Stomach smooth muscle (tissue), 2 donors: Measurements from ENCODE around the gene SRRT.

Experiments
- H3K27ac ChIP-seq: one replicate; pipeline ENCODE4 v1.7.0; 2013; ENCODE audit warnings: mild to moderate bottlenecking, low read length, inconsistent platforms
- H3K27me3 ChIP-seq, 2 donors: one replicate each; pipeline ENCODE4 v1.7.0; 2013; ENCODE audit warnings: low read length in 2 of 2; ENCODE audit not compliant: insufficient read depth in 2 of 2, control insufficient read depth in 1 of 2
- H3K36me3 ChIP-seq, 2 donors: one replicate each; pipeline ENCODE4 v1.7.0; 2013; ENCODE audit warnings: low read length in 2 of 2; ENCODE audit not compliant: control insufficient read depth in 2 of 2, insufficient read depth in 2 of 2
- H3K4me1 ChIP-seq: one replicate; pipeline ENCODE4 v1.7.0; 2013; ENCODE audit warnings: low read length; ENCODE audit not compliant: control insufficient read depth, insufficient read depth
- H3K4me3 ChIP-seq, 2 donors: one replicate each; pipeline ENCODE4 v1.7.0; 2013; ENCODE audit warnings: low read length in 2 of 2
- H3K9ac ChIP-seq, 2 donors: one replicate each; pipeline ENCODE4 v1.7.0; 2013; ENCODE audit warnings: low read length in 2 of 2, mild to moderate bottlenecking in 1 of 2
- H3K9me3 ChIP-seq, 2 donors: one replicate each; pipeline ENCODE4 v1.7.0; 2013; ENCODE audit warnings: low read length in 2 of 2; ENCODE audit not compliant: control insufficient read depth in 2 of 2
- donor health status: healthy.
- donor health status: Pancreatic carcinoma.

The SRRT gene

GRCh38 chr7:100882785-100883526, 8.1 kb downstream of the SRRT start:
- Histone ChIP-seq H3K9me3 (no peaks in the 10 kb centered on the region), H3K27me3 (no peaks in the 10 kb centered on the region), H3K4me1 (peaks cover 6% of the 10 kb centered on the region), H3K36me3 (peaks cover 66 to 67% of the 10 kb centered on the region in 2 donors), H3K27ac (peak overlapping the region; percentile 6), H3K4me3 (no peak overlapping the region), H3K9ac (peak overlapping the region in 1 of 2 donors; percentile 51)

DNA sequence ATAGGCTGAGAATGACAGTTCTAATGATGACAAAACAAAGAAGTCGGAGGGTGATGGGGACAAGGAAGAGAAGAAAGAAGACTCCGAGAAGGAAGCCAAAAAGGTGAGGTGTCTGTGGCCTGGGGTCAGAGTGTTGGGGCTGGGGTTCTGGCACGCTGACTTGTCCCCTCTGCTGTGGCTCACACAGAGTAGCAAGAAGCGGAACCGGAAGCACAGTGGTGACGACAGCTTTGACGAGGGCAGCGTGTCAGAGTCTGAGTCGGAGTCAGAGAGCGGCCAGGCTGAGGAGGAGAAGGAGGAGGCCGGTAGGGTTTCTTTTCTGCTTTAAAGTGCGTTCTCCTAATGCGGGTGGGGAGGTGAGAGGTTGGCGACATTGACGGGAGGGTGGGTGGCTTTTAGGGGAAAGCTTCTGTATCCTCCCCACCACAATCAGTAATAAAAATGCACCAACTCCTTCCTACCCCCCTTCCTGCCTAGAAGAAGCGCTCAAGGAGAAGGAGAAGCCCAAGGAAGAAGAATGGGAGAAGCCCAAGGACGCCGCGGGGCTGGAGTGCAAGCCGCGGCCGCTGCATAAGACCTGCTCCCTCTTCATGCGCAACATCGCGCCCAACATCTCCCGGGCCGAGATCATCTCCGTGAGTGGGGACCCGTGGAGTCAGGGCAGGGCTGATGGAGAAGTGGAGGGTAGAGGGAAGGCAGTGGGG, 10.0 kb downstream of the SRRT start:
- H3K27ac ChIP-seq: no peak overlapping the region
- no peak overlapping the region for H3K4me3 ChIP-seq
- no peaks in the 10 kb centered on the region for H3K9me3 ChIP-seq
- H3K9ac ChIP-seq: no peak overlapping the region
- H3K36me3 ChIP-seq: peaks cover 66 to 67% of the 10 kb centered on the region in 2 donors
- H3K27me3 ChIP-seq: no peaks in the 10 kb centered on the region
- H3K4me1 ChIP-seq: peaks cover 21% of the 10 kb centered on the region

DNA sequence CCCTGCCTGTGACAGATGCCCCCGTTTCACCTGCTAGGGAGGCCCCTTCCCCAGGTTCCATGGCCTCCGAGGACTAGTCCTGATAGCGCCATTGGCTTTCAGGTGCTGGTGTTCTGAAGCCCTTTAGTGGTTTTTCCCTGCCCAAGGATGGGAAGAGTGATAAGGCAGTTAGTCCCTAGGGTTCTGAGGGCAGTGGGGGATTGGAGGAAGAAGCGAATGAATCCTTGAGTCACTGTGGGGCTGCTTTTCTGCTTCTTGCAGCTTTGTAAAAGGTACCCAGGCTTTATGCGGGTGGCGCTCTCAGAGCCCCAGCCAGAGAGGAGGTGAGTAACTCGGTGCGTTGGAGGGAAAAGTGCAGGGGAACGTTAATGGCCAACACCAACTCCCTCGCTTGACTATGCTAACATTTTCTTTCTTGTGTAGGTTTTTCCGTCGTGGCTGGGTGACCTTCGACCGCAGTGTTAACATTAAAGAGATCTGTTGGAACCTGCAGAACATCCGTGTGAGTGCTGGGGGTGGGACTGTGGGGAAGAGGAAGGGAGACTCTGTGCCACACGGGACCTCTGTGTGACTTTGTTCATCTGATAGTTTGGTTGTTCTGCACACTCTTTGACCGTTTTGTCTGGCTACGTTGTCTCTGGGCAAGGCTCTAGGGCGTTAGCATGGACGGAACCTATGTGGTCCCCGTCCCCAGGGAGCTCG, 10.7 kb downstream of the SRRT start:
- Histone ChIP-seq H3K4me1 (peaks cover 25% of the 10 kb centered on the region), H3K36me3 (peaks cover 66 to 67% of the 10 kb centered on the region in 2 donors), H3K27ac (no peak overlapping the region), H3K27me3 (no peaks in the 10 kb centered on the region), H3K9ac (no peak overlapping the region), H3K4me3 (no peak overlapping the region), H3K9me3 (no peaks in the 10 kb centered on the region)

DNA sequence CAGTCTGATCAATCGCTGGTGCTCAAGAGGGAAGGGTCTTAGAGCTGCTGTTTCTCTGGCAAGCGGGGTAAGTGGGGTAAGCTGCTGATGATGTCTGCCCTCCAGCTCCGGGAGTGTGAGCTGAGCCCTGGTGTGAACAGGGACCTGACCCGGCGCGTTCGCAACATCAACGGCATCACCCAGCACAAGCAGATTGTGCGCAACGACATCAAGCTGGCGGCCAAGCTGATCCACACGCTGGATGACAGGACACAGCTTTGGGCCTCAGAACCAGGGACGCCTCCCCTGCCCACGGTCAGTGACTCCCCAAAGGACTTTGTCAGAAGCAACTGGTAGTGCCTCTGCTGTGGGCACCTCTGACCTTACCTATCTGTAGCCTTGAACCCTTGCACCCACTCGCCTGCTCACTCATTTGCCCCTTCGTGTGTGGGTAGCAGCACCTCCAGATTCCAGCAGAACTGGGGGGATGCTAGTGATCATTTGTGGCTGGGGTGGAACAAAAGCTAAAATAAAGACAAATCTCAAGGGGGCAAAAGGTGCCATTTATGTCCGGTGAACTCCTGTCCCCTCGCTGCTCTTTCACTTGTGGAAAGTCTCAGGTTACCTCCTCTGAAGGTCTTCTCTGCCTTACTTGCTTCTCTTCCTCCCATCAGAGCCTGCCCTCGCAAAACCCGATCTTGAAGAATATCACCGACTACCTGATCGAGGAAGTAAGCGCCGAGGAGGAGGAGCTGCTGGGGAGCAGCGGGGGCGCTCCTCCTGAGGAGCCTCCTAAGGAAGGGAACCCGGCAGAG, 11.4 kb downstream of the SRRT start:
- Histone ChIP-seq H3K36me3 (peaks cover 63 to 65% of the 10 kb centered on the region in 2 donors), H3K9me3 (no peaks in the 10 kb centered on the region), H3K4me3 (no peak overlapping the region), H3K27me3 (no peaks in the 10 kb centered on the region), H3K27ac (no peak overlapping the region), H3K9ac (no peak overlapping the region), H3K4me1 (peaks cover 31% of the 10 kb centered on the region)

DNA sequence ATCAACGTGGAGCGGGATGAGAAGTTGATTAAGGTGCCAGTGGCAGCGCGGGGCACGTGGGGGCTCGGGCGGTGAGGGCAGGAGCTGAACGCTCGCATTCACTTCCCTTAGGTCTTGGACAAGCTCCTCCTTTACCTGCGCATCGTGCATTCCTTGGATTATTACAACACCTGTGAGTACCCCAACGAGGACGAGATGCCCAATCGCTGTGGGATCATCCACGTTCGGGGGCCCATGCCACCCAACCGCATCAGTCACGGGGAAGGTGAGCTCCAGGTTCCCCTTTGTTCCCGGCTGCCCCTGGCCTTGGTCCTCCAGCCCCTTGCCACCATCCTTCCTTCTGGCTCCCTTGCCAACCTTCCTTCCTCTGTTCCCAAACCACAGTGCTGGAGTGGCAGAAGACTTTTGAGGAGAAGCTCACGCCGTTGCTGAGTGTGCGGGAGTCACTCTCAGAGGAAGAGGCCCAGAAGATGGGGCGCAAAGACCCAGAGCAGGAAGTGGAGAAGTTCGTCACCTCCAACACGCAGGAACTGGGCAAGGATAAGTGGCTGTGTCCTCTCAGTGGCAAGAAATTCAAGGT, 12.1 kb downstream of the SRRT start:
- Histone ChIP-seq H3K27ac (no peak overlapping the region), H3K36me3 (peaks cover 57 to 60% of the 10 kb centered on the region in 2 donors), H3K4me1 (peaks cover 31% of the 10 kb centered on the region)

DNA sequence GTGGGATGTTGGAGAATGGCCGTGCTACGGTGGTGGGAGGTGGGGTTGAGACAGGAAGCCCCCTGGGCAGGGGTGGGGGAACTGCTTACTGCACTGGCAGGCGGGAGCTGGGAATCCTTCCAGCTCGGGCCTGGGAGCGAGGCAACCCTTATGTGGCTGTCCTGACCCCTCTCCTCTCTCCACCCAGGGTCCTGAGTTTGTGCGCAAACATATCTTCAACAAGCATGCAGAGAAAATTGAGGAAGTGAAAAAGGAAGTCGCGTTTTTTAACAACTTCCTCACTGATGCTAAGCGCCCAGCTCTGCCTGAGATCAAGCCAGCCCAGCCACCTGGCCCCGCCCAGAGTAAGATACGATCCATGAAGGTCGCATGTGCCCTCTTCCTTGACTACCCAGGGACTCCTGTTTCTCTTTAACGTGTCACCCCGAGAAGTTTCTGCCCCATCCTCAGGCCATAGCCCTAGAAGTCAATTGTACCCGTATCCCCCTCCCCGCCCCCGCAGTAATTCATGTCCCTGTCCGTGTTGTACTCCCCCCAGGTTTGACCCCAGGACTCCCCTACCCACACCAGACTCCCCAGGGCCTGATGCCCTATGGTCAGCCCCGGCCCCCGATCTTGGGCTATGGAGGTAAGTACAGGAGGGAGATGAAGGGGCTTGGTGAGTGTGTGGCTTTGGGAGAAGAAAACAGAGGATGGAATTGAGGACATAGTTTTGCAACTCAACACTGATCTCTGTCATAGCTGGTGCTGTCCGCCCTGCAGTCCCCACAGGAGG, 12.8 kb downstream of the SRRT start:
- Histone ChIP-seq H3K4me3 (no peak overlapping the region), H3K27ac (no peak overlapping the region)

More for the DNA sequence above, 12.1 kb downstream of the SRRT start:
- no peaks in the 10 kb centered on the region for H3K27me3 ChIP-seq
- H3K9me3 ChIP-seq: no peaks in the 10 kb centered on the region
- H3K4me3 ChIP-seq: no peak overlapping the region
- H3K9ac ChIP-seq: no peak overlapping the region

DNA sequence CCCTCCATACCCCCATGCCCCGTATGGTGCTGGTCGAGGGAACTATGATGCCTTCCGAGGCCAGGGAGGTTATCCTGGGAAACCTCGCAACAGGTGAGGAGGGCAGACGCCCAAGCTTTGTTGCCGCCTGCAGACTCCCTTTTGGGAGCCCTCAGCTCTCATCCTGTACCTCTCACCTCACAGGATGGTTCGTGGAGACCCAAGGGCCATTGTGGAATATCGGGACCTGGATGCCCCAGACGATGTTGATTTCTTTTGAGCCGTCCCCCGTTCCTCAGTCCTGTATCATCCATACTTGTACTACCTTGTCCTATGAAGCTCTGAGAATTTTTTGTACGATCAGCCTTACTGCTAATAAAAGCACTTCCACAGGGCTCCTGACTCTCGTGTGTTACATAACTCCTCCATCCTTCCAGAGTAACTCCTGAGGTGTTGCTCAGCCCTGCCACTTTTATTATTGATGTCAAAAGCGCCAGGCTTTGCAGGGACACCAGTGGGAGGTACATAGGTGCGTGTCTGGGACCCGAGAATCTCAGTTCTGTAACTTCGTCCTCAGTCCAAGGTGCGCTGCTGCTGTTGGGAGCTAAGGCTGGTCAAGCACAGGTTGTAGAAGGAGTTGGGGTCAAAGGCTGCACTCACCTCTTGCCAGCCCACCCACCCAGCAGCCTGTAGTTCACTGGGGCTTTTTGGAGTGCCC, 13.5 kb downstream of the SRRT start:
- Histone ChIP-seq H3K4me3 (peak overlapping the region; percentile 61 to 78), H3K27ac (peak overlapping the region; percentile 76), H3K9ac (peak overlapping the region; percentile 21 to 82), H3K4me1 (peaks cover 31% of the 10 kb centered on the region), H3K27me3 (no peaks in the 10 kb centered on the region), H3K9me3 (no peaks in the 10 kb centered on the region), H3K36me3 (peaks cover 47 to 50% of the 10 kb centered on the region in 2 donors)

More for the DNA sequence above, 12.8 kb downstream of the SRRT start:
- Histone ChIP-seq H3K27me3 (no peaks in the 10 kb centered on the region), H3K36me3 (peaks cover 52 to 54% of the 10 kb centered on the region in 2 donors), H3K9ac (peak overlapping the region in 1 of 2 donors; percentile 29), H3K9me3 (no peaks in the 10 kb centered on the region), H3K4me1 (peaks cover 31% of the 10 kb centered on the region)

DNA sequence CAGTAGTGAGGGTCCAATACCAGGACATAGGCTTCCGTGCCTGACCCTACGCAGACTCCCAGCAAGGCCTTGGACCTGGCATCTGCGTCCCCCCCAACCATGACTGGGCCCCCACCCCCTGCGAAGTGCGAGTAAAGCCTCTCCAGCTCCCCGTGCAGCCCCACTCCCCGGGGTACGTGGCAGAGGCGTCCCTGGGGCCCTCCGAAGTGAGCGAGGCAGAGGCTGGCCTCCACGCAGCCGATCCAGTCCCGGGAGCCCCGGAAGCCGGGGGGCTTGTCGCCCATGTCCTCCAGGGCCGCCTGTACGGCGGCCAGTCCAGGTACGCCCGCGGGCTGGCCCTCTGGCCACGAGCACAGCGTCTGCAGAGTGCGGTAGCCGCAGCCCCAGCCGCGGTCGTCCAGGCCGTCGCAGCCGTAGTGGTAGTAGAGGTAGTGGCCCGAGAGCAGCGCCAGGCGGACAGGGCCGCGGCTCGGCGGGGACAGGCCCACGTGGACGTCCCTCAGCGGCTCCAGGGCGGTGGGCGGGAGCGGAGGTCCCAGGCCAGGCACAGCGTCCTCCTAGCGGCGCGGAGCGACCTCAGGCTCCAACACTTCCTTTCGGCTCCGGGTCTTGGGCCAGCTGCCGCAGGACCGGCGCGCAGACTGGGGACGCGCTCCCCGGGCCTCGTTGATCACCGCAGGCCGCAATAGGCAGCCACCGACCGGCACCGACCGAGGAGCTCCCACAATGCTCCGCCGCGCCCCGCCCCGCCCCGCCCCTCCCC, 14.3 kb downstream of the SRRT start, which contains the start of gene UFSP1:
TSS of gene UFSP1 (minus strand) at position 728 of the 763 bp plus-strand sequence. CDS start at position 284, 444 bp downstream.
- Histone ChIP-seq H3K4me3 (peak within 1 kb of the TSS; percentile 79 to 81), H3K27me3 (no peaks in the 10 kb centered on the region), H3K9ac (peak within 1 kb of the TSS; percentile 80 to 82), H3K9me3 (no peaks in the 10 kb centered on the region), H3K36me3 (peaks cover 39 to 43% of the 10 kb centered on the region in 2 donors), H3K4me1 (peaks cover 31% of the 10 kb centered on the region), H3K27ac (peak within 1 kb of the TSS; percentile 76)
